K562 (cell line): ENCODE measurements around the gene TRAP1. TPM values are rescaled to one million over a fixed set of nuclear protein-coding genes. Genes with fewer than 3 reads are reported as not detected.

Experiments used
- ATAC-seq: fragments of 200-7000 bp; cut with Tn5 transposase; 3 replicates; pipeline ENCODE4 v1.9.1; 2020; ENCODE audit warnings: moderate library complexity
- BruUV-seq: library from RNA; stranded (reverse); fragments of 400-500 nt; replicated peaks from 2 replicates; lab custom pipeline; 2021; lab: Mats Ljungman, UMichigan
- CTCF ChIA-PET: fragments of 300-600 bp; formaldehyde crosslinking; extraction: SDS; loops from one replicate; lab custom pipeline; 2021; ENCODE audit warnings: low intra/inter-chr PET ratio; lab: Yijun Ruan, JAX
- POLR2A ChIA-PET: fragments of 300-600, 350-650 bp; sonication (Branson Sonifier 250); formaldehyde crosslinking; extraction: SDS; loops from one replicate; lab custom pipeline; 2021; ENCODE audit warnings: antibody characterized with exemption, inconsistent platforms; lab: Yijun Ruan, JAX
- DNase-seq, 4 experiments: peaks; one replicate each; pipeline versions ENCODE4 v3.0.0 to v3.0.0-alpha.2; 2011 to 2018; ENCODE audit warnings: low spot score in 3 of 4, mixed read lengths in 3 of 4; ENCODE audit errors: extremely low read depth in 1 of 4
- FAIRE-seq: peaks from 2 replicates; lab custom pipeline; 2011; peaks lifted over from hg19 to GRCh38; lab: Jason Lieb, UNC
- H2AFZ ChIP-seq: 2 replicates; pipeline ENCODE4 v1.6.0; 2011; ENCODE audit warnings: low read depth, low read length, control low read depth, inconsistent platforms
- H3K27ac ChIP-seq: fragments of 200-600 bp; 3 replicates; pipeline ENCODE4 v1.8.0; 2011; ENCODE audit warnings: low read depth, mild to moderate bottlenecking, control low read depth, inconsistent platforms, low read length, moderate library complexity, mixed read lengths; ENCODE audit errors: extremely low read depth
- H3K27me3 ChIP-seq, 2 experiments: fragments of 300-600 bp in 1 of 2; 2 replicates in 1 of 2; 3 replicates in 1 of 2; pipeline versions ENCODE4 v1.6.0 to v1.8.0; 2011; ENCODE audit warnings: inconsistent platforms in 2 of 2, low read length in 2 of 2, mild to moderate bottlenecking in 1 of 2, mixed read lengths in 1 of 2, moderate library complexity in 1 of 2; ENCODE audit not compliant: control insufficient read depth in 2 of 2, insufficient read depth in 2 of 2
- H3K36me3 ChIP-seq: fragments of 300-600 bp; 3 replicates; pipeline ENCODE4 v1.8.0; 2011; ENCODE audit warnings: mild to moderate bottlenecking, low read length, inconsistent platforms; ENCODE audit not compliant: control insufficient read depth, insufficient read depth
- H3K4me1 ChIP-seq, 2 experiments: fragments of 200-600 bp in 1 of 2; replicated peaks in 1 of 2; 2 replicates in 1 of 2; 3 replicates in 1 of 2; pipeline versions ENCODE4 v1.5.1 to v1.8.0; 2011; ENCODE audit warnings: inconsistent platforms in 2 of 2, low read length in 2 of 2, mild to moderate bottlenecking in 1 of 2, mixed read lengths in 1 of 2, moderate library complexity in 1 of 2; ENCODE audit not compliant: control insufficient read depth in 2 of 2, insufficient read depth in 2 of 2
- H3K4me2 ChIP-seq: 2 replicates; pipeline ENCODE4 v1.6.1; 2011; ENCODE audit warnings: low read length, control low read depth, inconsistent platforms, mixed read lengths; ENCODE audit not compliant: insufficient read depth
- H3K4me3 ChIP-seq: fragments of 200-600 bp; sonication (generic), shearing (Covaris generic); 2 replicates; pipeline ENCODE4 v1.5.1; 2016; ENCODE audit warnings: control low read depth, inconsistent platforms
- H3K79me2 ChIP-seq: fragments of 200-600 bp; 3 replicates; pipeline ENCODE4 v1.8.0; 2011; ENCODE audit warnings: low read length, inconsistent platforms; ENCODE audit not compliant: control insufficient read depth, insufficient read depth
- H3K9ac ChIP-seq, 2 experiments: 2 replicates each; pipeline versions ENCODE4 v1.6.0 to v1.6.1; 2011; ENCODE audit warnings: low read depth in 2 of 2, low read length in 2 of 2, control low read depth in 1 of 2, inconsistent platforms in 1 of 2, mild to moderate bottlenecking in 1 of 2, mixed read lengths in 1 of 2; ENCODE audit not compliant: insufficient read depth in 1 of 2
- H3K9me1 ChIP-seq: one replicate; pipeline ENCODE4 v1.6.0; 2011; ENCODE audit warnings: inconsistent platforms, mild to moderate bottlenecking, low read length, moderate library complexity; ENCODE audit not compliant: control insufficient read depth, insufficient read depth
- H3K9me3 ChIP-seq: replicated peaks from 2 replicates; pipeline ENCODE4 v1.5.1; 2011; ENCODE audit warnings: low read depth, low read length, inconsistent platforms; ENCODE audit not compliant: control insufficient read depth, insufficient read depth
- H4K20me1 ChIP-seq: replicated peaks from 2 replicates; pipeline ENCODE4 v1.6.1; 2011; ENCODE audit warnings: low read length, inconsistent platforms, mixed read lengths; ENCODE audit not compliant: control insufficient read depth, insufficient read depth
- BRD4 ChIP-seq: fragments of 200-600 bp; sonication (generic); IDR thresholded peaks from 2 replicates; pipeline ENCODE4 v1.6.1; 2017; ENCODE audit warnings: inconsistent platforms
- HDAC8 ChIP-seq: fragments of 450-650 bp; IDR thresholded peaks from 2 replicates; pipeline ENCODE4 v1.6.1; 2016; ENCODE audit warnings: mild to moderate bottlenecking, missing genetic modification characterization, moderate library complexity, missing compliant biosample characterization
- IRF2 ChIP-seq: sonication (generic); formaldehyde crosslinking; IDR thresholded peaks from 2 replicates; pipeline ENCODE4 v1.8.1; 2022; ENCODE audit warnings: mild to moderate bottlenecking, missing genetic modification reagents
- KLF13 ChIP-seq: fragments of 450-650 bp; IDR thresholded peaks from 2 replicates; pipeline ENCODE4 v1.6.1; 2016; ENCODE audit warnings: missing genetic modification characterization, low read depth, mild to moderate bottlenecking, missing compliant biosample characterization, moderate library complexity, borderline replicate concordance
- LARP7 ChIP-seq: fragments of 450-650 bp; IDR thresholded peaks from 2 replicates; pipeline ENCODE4 v1.6.1; 2016
- SIX5 ChIP-seq, 2 experiments: IDR thresholded peaks; 2 replicates each; pipeline ENCODE4 v1.6.1; 2011; ENCODE audit warnings: low read length in 2 of 2, borderline replicate concordance in 1 of 2, low read depth in 1 of 2, mild to moderate bottlenecking in 1 of 2, moderate library complexity in 1 of 2; ENCODE audit not compliant: insufficient read depth in 1 of 2
- SPI1 ChIP-seq: IDR thresholded peaks from 2 replicates; pipeline ENCODE4 v1.6.1; 2011; ENCODE audit warnings: low read depth, low read length, control low read depth, borderline replicate concordance
- TCFL5 ChIP-seq: fragments of 250-450 bp; sonication (Bioruptor Pico); conservative IDR thresholded peaks from 2 replicates; pipeline ENCODE4 v1.6.1; 2021; ENCODE audit warnings: mild to moderate bottlenecking, moderate library complexity, matching md5 sums
- TFE3 ChIP-seq: fragments of 450-650 bp; formaldehyde crosslinking; IDR thresholded peaks from 2 replicates; pipeline ENCODE4 v1.4.0; 2020; ENCODE audit warnings: mild to moderate bottlenecking, mixed read lengths
- ZBTB8A ChIP-seq: fragments of 450-650 bp; IDR thresholded peaks from 2 replicates; pipeline ENCODE4 v1.6.1; 2018; ENCODE audit warnings: mild to moderate bottlenecking, moderate library complexity; ENCODE audit not compliant: partially characterized antibody
- ZKSCAN3 ChIP-seq: fragments of 250-450 bp; sonication (Bioruptor Pico); IDR thresholded peaks from 2 replicates; pipeline ENCODE4 v1.4.0; 2020
- ZNF175 ChIP-seq: fragments of 200-800 bp; sonication (Bioruptor generic); IDR thresholded peaks from 2 replicates; pipeline ENCODE4 v1.6.1; 2016; ENCODE audit warnings: low read depth, mild to moderate bottlenecking, missing genetic modification characterization, missing compliant biosample characterization
- ZNF449 ChIP-seq: fragments of 250-450 bp; sonication (Bioruptor Pico); IDR thresholded peaks from 2 replicates; pipeline ENCODE4 v1.8.0; 2022; ENCODE audit warnings: moderate library complexity, mild to moderate bottlenecking, inconsistent platforms
- ZNF766 ChIP-seq: fragments of 200-800 bp; sonication (Bioruptor generic); conservative IDR thresholded peaks from 2 replicates; pipeline ENCODE4 v1.6.1; 2016; ENCODE audit warnings: missing genetic modification characterization, missing compliant biosample characterization
- ZNF780A ChIP-seq: fragments of 250-450 bp; sonication (Bioruptor Pico); IDR thresholded peaks from 2 replicates; pipeline ENCODE4 v1.5.0; 2021; ENCODE audit warnings: mild to moderate bottlenecking
- ZNF785 ChIP-seq: fragments of 250-450 bp; sonication (Bioruptor Pico); IDR thresholded peaks from 2 replicates; pipeline ENCODE4 v1.4.0; 2020; ENCODE audit warnings: mild to moderate bottlenecking
- WGBS: fragments of 100-300 bp; shearing (Covaris generic); methylation state at CpG from one replicate; pipeline ENCODE4 v1.1.6; 2016; ENCODE audit warnings: low coverage, mixed read lengths; ENCODE audit not compliant: insufficient coverage; ENCODE audit errors: missing lambda C conversion rate; 5-methylcytosine and 5-hydroxymethylcytosine counted together
- in situ Hi-C: fragments of 300-500 bp; cut with MboI; formaldehyde crosslinking; loops from 4 replicates; pipeline ENCODE4 v1.15.0; 2018; ENCODE audit warnings: inconsistent platforms, mixed read lengths
- intact Hi-C: fragments of 100-400 bp; cut with micrococcal nuclease; formaldehyde crosslinking; loops from 2 replicates; pipeline ENCODE4 v1.14.2; 2022
- polyA plus RNA-seq, 8 experiments: library from polyadenylated mRNA; depleted of rRNA in 4 of 8; stranded (reverse) in 5 of 8; unstranded in 3 of 8; fragments of >200 nt; fragmentation: Nextera tagmentation in 2 of 8; fragmentation: Illumina TruSeq in 1 of 8; extraction: Ambion mirVana in 2 of 8; extraction: Trizol in 1 of 8; gene quantifications; 2 replicates each; pipeline versions ENCODE4 v1.2.1 to v1.2.3, GENCODE V29; 2011 to 2014; ENCODE audit warnings: inconsistent platforms in 1 of 8, missing spikeins in 1 of 8
- total RNA-seq, 7 experiments: library from RNA; depleted of rRNA in 6 of 7; stranded (reverse); fragments of >200 nt in 6 of 7; fragmentation: Illumina TruSeq in 2 of 7; extraction: Trizol in 2 of 7; gene quantifications; 2 replicates each; pipeline versions ENCODE4 v1.2.1 to v1.2.3, GENCODE V29; 2011 to 2021; ENCODE audit warnings: low replicate concordance in 1 of 7

TRAP1 gene
- total and polyA plus RNA-seq, 9 of the 15 experiments (the other 6 are each of a cell fraction or from before 2014, with no cell fraction given): 19.1 to 436 (median 301) TPM

GRCh38 chr16:3755249-3755648, 37.9 kb upstream of the TRAP1 start (continued):
- TF ChIP-seq ZNF175 (CRISPR knock-in tag) (no peak), ZBTB8A (no peak), KLF13 (tag) (no peak), IRF2 (CRISPR knock-in tag) (no peak), SPI1 (no peak), BRD4 (no peak), LARP7 (no peak), TFE3 (CRISPR knock-in tag) (no peak), TCFL5 (CRISPR knock-in tag) (no peak)

GRCh38 chr16:3754772-3755171, 37.4 kb upstream of the TRAP1 start:
- Histone ChIP-seq H3K4me1 (no peaks in the 10 kb centered on the region), H3K36me3 (peaks cover 57% of the 10 kb centered on the region), H4K20me1 (no peaks in the 10 kb centered on the region), H3K4me2 (no peak overlapping the region), H3K9ac (no peak overlapping the region), H3K27me3 (no peaks in the 10 kb centered on the region), H3K9me1 (no peaks in the 10 kb centered on the region), H3K27ac (no peak overlapping the region), H2AFZ (no peak overlapping the region), H3K79me2 (no peaks in the 10 kb centered on the region), H3K9me3 (no peaks in the 10 kb centered on the region), H3K4me3 (no peak overlapping the region)
- FAIRE-seq (no peak), ATAC-seq (no peak), DNase-seq (no peak)
- in situ Hi-C loops: no loop called here
- 82% methylated on average over 5 of the region's 5 CpGs for WGBS
- ChIA-PET CTCF (no interaction called here), POLR2A (interaction anchor here (0.9 to 1.0 kb wide), 2 partner anchors 8 to 10 kb away, joined by 3 read pairs; no protein-coding TSS in a partner anchor)
- intact Hi-C loops: no loop called here
- no TSS peak for BruUV-seq
- TF ChIP-seq HDAC8 (tag) (no peak), ZNF780A (CRISPR knock-in tag) (no peak), SIX5 (IDR thresholded peaks at IDR 0.05; ENCODE audit: borderline replicate concordance in 1 of 2, insufficient read depth in 1 of 2, low read depth in 1 of 2, low read length in 2 of 2) (no peak), ZNF449 (CRISPR knock-in tag) (no peak), ZKSCAN3 (no peak), ZNF785 (no peak), ZNF766 (CRISPR knock-in tag) (no peak)
